Skeletal muscle cell (primary cell): Measurements from ENCODE around the gene ABR.
"Not testable (repeated sequence)": the region's sequence is repeated elsewhere in the genome, so short reads cannot be mapped to it uniquely, and the experiment has no call there.

Experiments
- DNase-seq: peaks from one replicate; pipeline ENCODE4 v3.0.0-alpha.2; 2010; ENCODE audit warnings: low read depth
- H3K4me3 ChIP-seq: 2 replicates; pipeline ENCODE4 v1.5.1; 2011; ENCODE audit warnings: low read depth, mild to moderate bottlenecking, control low read depth, low read length, moderate library complexity

Gene ABR

GRCh38 chr17:1126250-1126797, 53.5 kb downstream of the ABR start:
- DNase-seq, result no peak
- no peak overlapping the region for H3K4me3 ChIP-seq

GRCh38 chr17:1125788-1126145, 54.0 kb downstream of the ABR start:
- DNase-seq, result no peak
- H3K4me3 ChIP-seq, result no peak overlapping the region

GRCh38 chr17:1124896-1125787, 54.6 kb downstream of the ABR start:
- H3K4me3 ChIP-seq, result no peak overlapping the region
- no peak for DNase-seq

- no peak for DNase-seq
Observed at GRCh38 chr17:1123921-1124715, 55.7 kb downstream of the ABR start.

GRCh38 chr17:1123393-1123831, 56.4 kb downstream of the ABR start:
- no peak overlapping the region for H3K4me3 ChIP-seq
- DNase-seq, result no peak

More at GRCh38 chr17:1123921-1124715, 55.7 kb downstream of the ABR start:
- no peak overlapping the region for H3K4me3 ChIP-seq

- DNase-seq, result no peak
- no peak overlapping the region for H3K4me3 ChIP-seq
Observed at GRCh38 chr17:1122533-1123392, 57.0 kb downstream of the ABR start.

GRCh38 chr17:1121442-1121817, 58.4 kb downstream of the ABR start:
- H3K4me3 ChIP-seq, DNase-seq: not testable (repeated sequence)

- no peak for DNase-seq
- no peak overlapping the region for H3K4me3 ChIP-seq
Observed at GRCh38 chr17:1120596-1121441, 59.0 kb downstream of the ABR start.

GRCh38 chr17:1119924-1120323, 59.9 kb downstream of the ABR start:
- no peak for DNase-seq
- H3K4me3 ChIP-seq, result no peak overlapping the region

- no peak for DNase-seq
Observed at GRCh38 chr17:1116602-1117001, 63.2 kb downstream of the ABR start.

GRCh38 chr17:1112875-1113274, 66.9 kb downstream of the ABR start:
- H3K4me3 ChIP-seq, result no peak overlapping the region
- no peak for DNase-seq

More at GRCh38 chr17:1116602-1117001, 63.2 kb downstream of the ABR start:
- H3K4me3 ChIP-seq, result no peak overlapping the region

- DNase-seq, result no peak
- H3K4me3 ChIP-seq, result no peak overlapping the region
Observed at GRCh38 chr17:1111599-1112443, 68.0 kb downstream of the ABR start.

- no peak overlapping the region for H3K4me3 ChIP-seq
- peak; percentile 62 for DNase-seq
Observed at GRCh38 chr17:1110862-1111598, 68.8 kb downstream of the ABR start.

- H3K4me3 ChIP-seq, result no peak overlapping the region
Observed at GRCh38 chr17:1110541-1110861, 69.3 kb downstream of the ABR start.

GRCh38 chr17:1109606-1110540, 69.9 kb downstream of the ABR start:
- peak overlapping the region; percentile 67 for H3K4me3 ChIP-seq
- DNase-seq, result no peak

More at GRCh38 chr17:1110541-1110861, 69.3 kb downstream of the ABR start:
- no peak for DNase-seq
